Liver (tissue), 9 donors: ENCODE data around the gene CRYBG2. TPM values are rescaled to one million over a fixed set of nuclear protein-coding genes. Genes with fewer than 3 reads are reported as not detected.

ENCODE experiments used
- DNase-seq: peaks from one replicate; pipeline ENCODE4 v3.0.0-alpha.2; 2017; ENCODE audit warnings: low spot score
- H3K27ac ChIP-seq, 2 donors: one replicate each; pipeline ENCODE4 v1.7.0; 2013; ENCODE audit warnings: inconsistent platforms in 2 of 2, low read length in 2 of 2, control low read depth in 1 of 2, low read depth in 1 of 2, mild to moderate bottlenecking in 1 of 2
- H3K27me3 ChIP-seq, 4 donors: one replicate each; pipeline versions ENCODE4 v1.6.1 to v1.7.0; 2013; ENCODE audit warnings: low read length in 3 of 4, inconsistent platforms in 1 of 4, mild to moderate bottlenecking in 1 of 4, moderate library complexity in 1 of 4; ENCODE audit not compliant: control insufficient read depth in 4 of 4, insufficient read depth in 4 of 4
- H3K36me3 ChIP-seq, 4 donors: one replicate each; pipeline versions ENCODE4 v1.6.1 to v1.7.0; 2013; ENCODE audit warnings: low read length in 3 of 4, mild to moderate bottlenecking in 3 of 4, low read depth in 1 of 4, moderate library complexity in 1 of 4; ENCODE audit not compliant: control insufficient read depth in 4 of 4, insufficient read depth in 3 of 4
- H3K4me1 ChIP-seq, 4 donors: one replicate each; pipeline versions ENCODE4 v1.6.1 to v1.7.0; 2013; ENCODE audit warnings: low read length in 3 of 4, mild to moderate bottlenecking in 3 of 4, moderate library complexity in 1 of 4; ENCODE audit not compliant: control insufficient read depth in 4 of 4, insufficient read depth in 4 of 4
- H3K4me3 ChIP-seq, 3 donors: one replicate each; pipeline versions ENCODE4 v1.6.1 to v1.7.0; 2013; ENCODE audit warnings: low read length in 3 of 3, control low read depth in 1 of 3, low read depth in 1 of 3, mild to moderate bottlenecking in 1 of 3
- H3K9ac ChIP-seq, 2 donors: one replicate each; pipeline ENCODE4 v1.7.0; 2013; ENCODE audit warnings: low read length in 2 of 2, mild to moderate bottlenecking in 2 of 2, moderate library complexity in 2 of 2, control low read depth in 1 of 2, low read depth in 1 of 2
- H3K9me3 ChIP-seq, 4 donors: one replicate each; pipeline versions ENCODE4 v1.6.1 to v1.7.0; 2013; ENCODE audit warnings: low read length in 3 of 4; ENCODE audit not compliant: control insufficient read depth in 4 of 4
- CTCF ChIP-seq: fragments of 150-350 bp; IDR thresholded peaks from 2 replicates; pipeline ENCODE4 v1.5.1; 2017; ENCODE audit warnings: improper control_type of control experiment, low read depth, low read length; ENCODE audit not compliant: missing input control
- EGR1 ChIP-seq, 2 donors: IDR thresholded peaks; 2 replicates each; pipeline ENCODE4 v1.6.1; 2016 to 2018; ENCODE audit warnings: antibody characterized with exemption in 2 of 2, low read depth in 2 of 2
- FOXA1 ChIP-seq: IDR thresholded peaks from 2 replicates; pipeline ENCODE4 v1.6.1; 2016; ENCODE audit warnings: antibody characterized with exemption
- FOXA2 ChIP-seq: IDR thresholded peaks from 2 replicates; pipeline ENCODE4 v1.6.1; 2016; ENCODE audit warnings: antibody characterized with exemption
- GABPA ChIP-seq, 2 donors: IDR thresholded peaks in 1 of 2; conservative IDR thresholded peaks in 1 of 2; 2 replicates each; pipeline ENCODE4 v1.6.1; 2016; ENCODE audit warnings: antibody characterized with exemption in 2 of 2, mild to moderate bottlenecking in 1 of 2, moderate library complexity in 1 of 2
- HNF4A ChIP-seq, 2 donors: conservative IDR thresholded peaks; 2 replicates each; pipeline ENCODE4 v1.6.1; 2016; ENCODE audit warnings: antibody characterized with exemption in 2 of 2, mild to moderate bottlenecking in 2 of 2
- HNF4G ChIP-seq: IDR thresholded peaks from 2 replicates; pipeline ENCODE4 v1.6.1; 2016; ENCODE audit warnings: antibody characterized with exemption
- JUND ChIP-seq, 2 donors: IDR thresholded peaks; 2 replicates each; pipeline ENCODE4 v1.6.1; 2016; ENCODE audit warnings: antibody characterized with exemption in 2 of 2
- NR2F2 ChIP-seq: IDR thresholded peaks from 2 replicates; pipeline ENCODE4 v1.6.1; 2016; ENCODE audit warnings: antibody characterized with exemption
- RAD21 ChIP-seq, 2 donors: IDR thresholded peaks; 2 replicates each; pipeline ENCODE4 v1.6.1; 2016; ENCODE audit warnings: antibody characterized with exemption in 2 of 2, mild to moderate bottlenecking in 2 of 2
- RXRA ChIP-seq, 2 donors: IDR thresholded peaks; 2 replicates each; pipeline ENCODE4 v1.6.1; 2017 to 2018; ENCODE audit warnings: antibody characterized with exemption in 2 of 2, mild to moderate bottlenecking in 1 of 2
- SP1 ChIP-seq: IDR thresholded peaks from 2 replicates; pipeline ENCODE4 v1.6.1; 2018; ENCODE audit warnings: antibody characterized with exemption, mild to moderate bottlenecking
- TAF1 ChIP-seq: conservative IDR thresholded peaks from 2 replicates; pipeline ENCODE4 v1.6.1; 2016; ENCODE audit warnings: antibody characterized with exemption, mild to moderate bottlenecking
- YY1 ChIP-seq: IDR thresholded peaks from 2 replicates; pipeline ENCODE4 v1.6.1; 2016; ENCODE audit warnings: antibody characterized with exemption, mild to moderate bottlenecking
- ZBTB33 ChIP-seq: IDR thresholded peaks from 2 replicates; pipeline ENCODE4 v1.6.1; 2016; ENCODE audit warnings: antibody characterized with exemption
- WGBS: extraction: QIAGEN DNeasy Blood & Tissue Kit; methylation state at CpG from one replicate; pipeline ENCODE4 v1.1.7; 2013; 5-methylcytosine and 5-hydroxymethylcytosine counted together
- polyA plus RNA-seq, 2 donors: library from polyadenylated mRNA; stranded (reverse) in 1 of 2; unstranded in 1 of 2; fragments of 200-250 nt in 1 of 2; fragments of >200 nt in 1 of 2; fragmentation: Nextera tagmentation in 1 of 2; extraction: Ambion mirVana in 1 of 2; gene quantifications; one replicate each; pipeline versions ENCODE4 v1.2.1 to v1.2.3, GENCODE V29; 2013 to 2015
- total RNA-seq, 2 donors: library from RNA; depleted of rRNA; stranded (reverse); fragments of >200 nt; gene quantifications; one replicate each; pipeline ENCODE4 v1.2.3, GENCODE V29; 2014
- TF ChIP-seq, protein P1 (sequence below): IDR thresholded peaks from 2 replicates; pipeline ENCODE4 v1.6.1; 2016; ENCODE audit warnings: antibody characterized with exemption
- TF ChIP-seq, protein P2 (sequence below): IDR thresholded peaks from 2 replicates; pipeline ENCODE4 v1.6.1; 2016; ENCODE audit warnings: antibody characterized with exemption, mild to moderate bottlenecking
- TF ChIP-seq, protein P3 (sequence below): IDR thresholded peaks from 2 replicates; pipeline ENCODE4 v1.6.1; 2016; ENCODE audit warnings: antibody characterized with exemption
- donor health status: healthy.
- donor health status: healthy.
- donor health status: healthy.
- donor health status: healthy.
- donor health status: healthy.

Gene CRYBG2
- total and polyA plus RNA-seq, 4 donors: under 0.01 to 0.12 (median under 0.01) TPM; not detected in 1

DNA sequence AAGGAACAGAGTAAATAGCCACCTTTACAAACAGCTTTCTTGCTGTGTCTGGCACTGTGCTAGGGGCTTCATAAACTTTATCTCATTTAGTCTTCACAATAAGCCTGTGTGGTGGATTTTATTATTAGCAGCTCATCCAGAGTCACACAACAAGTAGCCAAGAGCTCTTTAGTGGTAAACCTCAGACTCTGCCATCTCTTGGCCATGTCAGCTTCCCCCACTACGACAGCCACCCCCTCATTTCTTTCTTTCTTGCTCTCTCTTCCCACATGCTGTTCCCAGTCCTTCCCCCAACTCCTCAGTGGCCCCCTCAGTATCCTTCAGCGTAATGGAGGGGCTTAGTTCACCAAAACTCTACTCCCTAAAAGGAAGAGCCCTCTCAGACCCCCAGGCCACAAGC lies 19.9 kb upstream of the CRYBG2 start:
- Histone ChIP-seq H3K4me3 (no peak overlapping the region), H3K9me3 (no peaks in the 10 kb centered on the region), H3K4me1 (no peaks in the 10 kb centered on the region), H3K36me3 (no peaks in the 10 kb centered on the region), H3K27ac (no peak overlapping the region), H3K9ac (no peak overlapping the region), H3K27me3 (no peaks in the 10 kb centered on the region)
- no peak for DNase-seq
- 54% methylated on average over 2 of the region's 2 CpGs for WGBS
- TF ChIP-seq, protein P1, sequence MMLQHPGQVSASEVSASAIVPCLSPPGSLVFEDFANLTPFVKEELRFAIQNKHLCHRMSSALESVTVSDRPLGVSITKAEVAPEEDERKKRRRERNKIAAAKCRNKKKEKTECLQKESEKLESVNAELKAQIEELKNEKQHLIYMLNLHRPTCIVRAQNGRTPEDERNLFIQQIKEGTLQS: no peak
- TF ChIP-seq YY1: no peak
- TF ChIP-seq JUND (IDR thresholded peaks at IDR 0.05): no peak
- TF ChIP-seq TAF1: no peak
- TF ChIP-seq HNF4G: no peak
- TF ChIP-seq FOXA2: no peak
- TF ChIP-seq, protein P2, sequence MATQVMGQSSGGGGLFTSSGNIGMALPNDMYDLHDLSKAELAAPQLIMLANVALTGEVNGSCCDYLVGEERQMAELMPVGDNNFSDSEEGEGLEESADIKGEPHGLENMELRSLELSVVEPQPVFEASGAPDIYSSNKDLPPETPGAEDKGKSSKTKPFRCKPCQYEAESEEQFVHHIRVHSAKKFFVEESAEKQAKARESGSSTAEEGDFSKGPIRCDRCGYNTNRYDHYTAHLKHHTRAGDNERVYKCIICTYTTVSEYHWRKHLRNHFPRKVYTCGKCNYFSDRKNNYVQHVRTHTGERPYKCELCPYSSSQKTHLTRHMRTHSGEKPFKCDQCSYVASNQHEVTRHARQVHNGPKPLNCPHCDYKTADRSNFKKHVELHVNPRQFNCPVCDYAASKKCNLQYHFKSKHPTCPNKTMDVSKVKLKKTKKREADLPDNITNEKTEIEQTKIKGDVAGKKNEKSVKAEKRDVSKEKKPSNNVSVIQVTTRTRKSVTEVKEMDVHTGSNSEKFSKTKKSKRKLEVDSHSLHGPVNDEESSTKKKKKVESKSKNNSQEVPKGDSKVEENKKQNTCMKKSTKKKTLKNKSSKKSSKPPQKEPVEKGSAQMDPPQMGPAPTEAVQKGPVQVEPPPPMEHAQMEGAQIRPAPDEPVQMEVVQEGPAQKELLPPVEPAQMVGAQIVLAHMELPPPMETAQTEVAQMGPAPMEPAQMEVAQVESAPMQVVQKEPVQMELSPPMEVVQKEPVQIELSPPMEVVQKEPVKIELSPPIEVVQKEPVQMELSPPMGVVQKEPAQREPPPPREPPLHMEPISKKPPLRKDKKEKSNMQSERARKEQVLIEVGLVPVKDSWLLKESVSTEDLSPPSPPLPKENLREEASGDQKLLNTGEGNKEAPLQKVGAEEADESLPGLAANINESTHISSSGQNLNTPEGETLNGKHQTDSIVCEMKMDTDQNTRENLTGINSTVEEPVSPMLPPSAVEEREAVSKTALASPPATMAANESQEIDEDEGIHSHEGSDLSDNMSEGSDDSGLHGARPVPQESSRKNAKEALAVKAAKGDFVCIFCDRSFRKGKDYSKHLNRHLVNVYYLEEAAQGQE: no peak
- TF ChIP-seq HNF4A (conservative IDR thresholded peaks at IDR 0.05): no peak
- TF ChIP-seq NR2F2: no peak
- TF ChIP-seq, protein P3, sequence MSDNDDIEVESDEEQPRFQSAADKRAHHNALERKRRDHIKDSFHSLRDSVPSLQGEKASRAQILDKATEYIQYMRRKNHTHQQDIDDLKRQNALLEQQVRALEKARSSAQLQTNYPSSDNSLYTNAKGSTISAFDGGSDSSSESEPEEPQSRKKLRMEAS: no peak
- TF ChIP-seq RXRA (IDR thresholded peaks at IDR 0.05): no peak
- no peak for TF ChIP-seq FOXA1
- TF ChIP-seq SP1: no peak
- no peak for TF ChIP-seq GABPA (IDR thresholded peaks at IDR 0.05 in 1 of 2, conservative IDR thresholded peaks at IDR 0.05 in 1 of 2)

DNA sequence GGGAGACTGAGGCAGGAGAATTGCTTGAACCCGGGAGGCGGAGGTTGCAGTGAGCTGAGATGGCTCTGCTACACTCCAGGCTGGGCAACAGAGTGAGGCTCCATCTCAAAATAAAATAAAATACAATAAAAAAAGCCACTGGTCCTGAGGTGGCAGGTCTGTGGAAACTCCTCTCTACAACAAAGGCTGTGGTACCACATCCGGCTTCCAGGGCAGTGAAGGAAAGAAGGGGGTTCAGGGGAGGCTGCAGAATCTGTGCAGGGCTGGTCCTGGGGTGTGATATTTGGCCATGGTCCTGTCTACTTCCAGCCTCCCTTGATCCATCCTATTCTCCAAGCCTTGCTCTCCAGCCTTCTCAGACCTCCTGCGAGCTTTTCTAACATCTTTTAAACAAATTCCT lies 19.4 kb upstream of the CRYBG2 start:
- no peak for TF ChIP-seq FOXA2
- no peak for TF ChIP-seq ZBTB33
- TF ChIP-seq, protein P3: no peak
- no peak for TF ChIP-seq EGR1 (IDR thresholded peaks at IDR 0.05; ENCODE audit: low read depth in 2 of 2)
- no peak for TF ChIP-seq YY1
- TF ChIP-seq, protein P2: no peak
- no peak for TF ChIP-seq CTCF
- no peak for TF ChIP-seq FOXA1
- no peak for TF ChIP-seq NR2F2
- no peak for TF ChIP-seq RXRA (IDR thresholded peaks at IDR 0.05)
- TF ChIP-seq TAF1: no peak
- no peak for TF ChIP-seq RAD21 (IDR thresholded peaks at IDR 0.05)
- TF ChIP-seq HNF4G: no peak
- TF ChIP-seq HNF4A (conservative IDR thresholded peaks at IDR 0.05): no peak
- no peak for TF ChIP-seq JUND (IDR thresholded peaks at IDR 0.05)
- no peak for TF ChIP-seq GABPA (IDR thresholded peaks at IDR 0.05 in 1 of 2, conservative IDR thresholded peaks at IDR 0.05 in 1 of 2)
- TF ChIP-seq SP1: no peak
- TF ChIP-seq, protein P1: no peak
- no peak for DNase-seq
- Histone ChIP-seq H3K36me3 (no peaks in the 10 kb centered on the region), H3K9ac (no peak overlapping the region), H3K27ac (no peak overlapping the region), H3K4me3 (no peak overlapping the region), H3K4me1 (no peaks in the 10 kb centered on the region), H3K9me3 (no peaks in the 10 kb centered on the region), H3K27me3 (no peaks in the 10 kb centered on the region)
- whole genome bisulfite sequencing: 71% methylated on average over 4 of the region's 4 CpGs
